ENCODE results near the gene NUP85. TPM values are rescaled to one million over a fixed set of nuclear protein-coding genes. Genes with fewer than 3 reads are reported as not detected.

NUP85 gene
- total and polyA plus RNA-seq, 4 experiments from 2014 or later: 33.4 to 164 (median 93.1) TPM

DNA sequence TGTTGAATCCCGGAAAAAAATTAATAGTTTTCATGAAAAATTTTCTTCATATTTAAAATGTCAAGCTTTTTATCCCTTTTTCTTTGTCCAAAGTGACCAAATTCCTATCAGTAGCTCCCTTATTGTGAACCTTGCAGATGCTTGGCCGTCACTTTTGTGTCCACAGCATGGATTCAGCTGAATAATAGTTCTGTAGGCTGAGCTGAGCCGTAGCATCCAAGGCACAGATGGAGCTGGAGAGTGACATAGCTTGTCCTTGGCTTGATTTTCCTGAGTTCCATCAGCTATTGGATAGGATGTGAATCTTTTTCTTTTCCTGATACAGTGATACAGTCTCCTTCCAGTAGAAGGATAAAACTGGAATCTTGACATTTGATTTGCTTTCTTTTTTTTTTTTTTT lies 3.6 kb downstream of the NUP85 start:
- H3K4me3 ChIP-seq (ENCODE audit: low read length in 2 of 2): no peak overlapping the region
- ChIA-PET POLR2A (ENCODE audit: partially characterized antibody) (interaction anchor here (0.7 to 1.3 kb wide), 3 partner anchors 28 to 94 kb away, joined by 3 to 4 read pairs (median 3); partner anchors contain the start of genes GGA3 and MRPS7), CTCF (ENCODE audit: partially characterized antibody) (interaction anchor here (0.6 to 15.0 kb wide), 4 partner anchors 29 to 248 kb away, joined by 3 to 309 read pairs (median 4); partner anchors contain the start of gene ARMC7)
- Mint-ChIP-seq H3K27me3 (no peaks in the 10 kb centered on the region), H3K27ac (peak overlapping the region in 1 of 7 donors; percentile 27), H3K4me3 (peak overlapping the region in 2 of 8 donors; percentile 31 to 36), H3K9me3 (no peaks in the 10 kb centered on the region), H3K36me3 (peaks cover 17 to 37% of the 10 kb centered on the region in 2 donors), H3K4me1 (peaks cover 13 to 44% (median 20%) of the 10 kb centered on the region in 4 donors)
- DNase-seq: no peak
- no peak overlapping the region for H3K27ac ChIP-seq (ENCODE audit: low read depth, low read length)
- H3K27me3 ChIP-seq (ENCODE audit: insufficient read depth, low read length): no peaks in the 10 kb centered on the region
- H3K4me1 ChIP-seq (ENCODE audit: insufficient read depth, low read length): peaks cover 25% of the 10 kb centered on the region
- intact Hi-C loops (cut with micrococcal nuclease): no loop called here
- peaks cover 30% of the 10 kb centered on the region for H3K36me3 ChIP-seq (ENCODE audit: insufficient read depth, low read length)
- no peaks in the 10 kb centered on the region for H3K9me3 ChIP-seq (ENCODE audit: control insufficient read depth in 1 of 2, low read length in 2 of 2)

DNA sequence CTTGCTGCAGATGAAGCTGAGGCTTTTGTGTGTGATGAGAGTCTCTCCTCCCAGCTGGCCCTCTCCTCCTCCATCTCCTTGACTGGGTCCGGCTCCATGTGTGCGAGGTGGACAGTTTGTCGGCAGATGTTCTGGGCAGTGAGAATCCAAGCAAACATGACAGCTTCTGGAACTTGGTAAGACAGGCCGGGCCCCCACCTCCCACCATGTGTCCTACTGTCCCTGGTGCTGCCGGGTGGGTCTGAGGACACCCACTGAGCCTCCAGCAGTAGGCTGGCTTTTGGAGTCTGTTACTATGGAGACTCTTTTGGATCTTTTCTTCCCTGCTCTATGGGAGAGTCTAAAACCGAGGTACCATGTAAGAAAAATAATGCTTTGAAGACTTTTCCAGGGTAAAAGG lies 12.7 kb downstream of the NUP85 start:
- POLR2A ChIA-PET (ENCODE audit: partially characterized antibody): no interaction called here
- Mint-ChIP-seq H3K27ac (peak overlapping the region in 1 of 7 donors; percentile 15), H3K36me3 (peaks cover 40 to 58% of the 10 kb centered on the region in 2 donors), H3K27me3 (no peaks in the 10 kb centered on the region), H3K4me3 (no peak overlapping the region), H3K9me3 (peaks cover 0 to 3% (median 0%) of the 10 kb centered on the region in 8 donors), H3K4me1 (peaks cover 0 to 3% (median 0%) of the 10 kb centered on the region in 4 donors)
- CTCF ChIA-PET (ENCODE audit: partially characterized antibody): interaction anchor here (1.1 to 1.9 kb wide), 3 partner anchors 15 to 104 kb away, joined by 3 to 5 read pairs (median 4); no protein-coding TSS in a partner anchor
- no peak for DNase-seq
- Histone ChIP-seq H3K27ac (ENCODE audit: low read depth, low read length) (no peak overlapping the region), H3K36me3 (ENCODE audit: insufficient read depth, low read length) (peaks cover 57% of the 10 kb centered on the region), H3K27me3 (ENCODE audit: insufficient read depth, low read length) (no peaks in the 10 kb centered on the region), H3K9me3 (ENCODE audit: control insufficient read depth in 1 of 2, low read length in 2 of 2) (no peaks in the 10 kb centered on the region), H3K4me1 (ENCODE audit: insufficient read depth, low read length) (no peaks in the 10 kb centered on the region), H3K4me3 (ENCODE audit: low read length in 2 of 2) (no peak overlapping the region)
- intact Hi-C loops (cut with micrococcal nuclease): no loop called here

DNA sequence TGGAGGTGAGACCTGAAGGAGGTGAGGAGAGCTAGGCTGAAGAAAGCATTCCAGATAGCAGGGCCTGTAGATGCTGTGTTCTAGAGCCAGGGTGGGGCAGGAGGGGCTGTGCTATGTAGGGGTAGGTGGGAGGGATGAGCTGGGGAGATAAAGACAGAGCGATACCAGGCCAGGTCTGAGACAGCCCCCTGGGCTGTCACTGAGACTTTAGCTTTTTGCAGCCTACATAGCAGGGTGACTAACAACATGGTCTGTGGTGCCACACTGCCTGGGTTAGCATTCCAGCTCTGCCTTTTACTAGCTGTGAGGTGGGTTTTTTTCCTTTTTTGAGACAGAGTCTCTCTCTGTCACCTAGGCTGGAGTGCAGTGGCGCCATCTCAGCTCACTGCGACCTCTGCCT lies 14.3 kb downstream of the NUP85 start:
- no peaks in the 10 kb centered on the region for H3K4me1 ChIP-seq (ENCODE audit: insufficient read depth, low read length)
- DNase-seq: no peak
- no peaks in the 10 kb centered on the region for H3K27me3 Mint-ChIP-seq
- CTCF ChIA-PET (ENCODE audit: partially characterized antibody): interaction anchor here (0.8 to 1.2 kb wide), 3 partner anchors 9 to 262 kb away, joined by 3 read pairs; no protein-coding TSS in a partner anchor
- intact Hi-C loops (cut with micrococcal nuclease): no loop called here
- H3K27ac Mint-ChIP-seq: peak overlapping the region in 3 of 7 donors; percentile 52 to 75 (median 52)
- H3K36me3 Mint-ChIP-seq: peaks cover 34 to 59% of the 10 kb centered on the region in 2 donors
- H3K9me3 Mint-ChIP-seq: peaks cover 0 to 3% (median 0%) of the 10 kb centered on the region in 8 donors
- H3K4me3 ChIP-seq (ENCODE audit: low read length in 2 of 2): no peak overlapping the region
- no peaks in the 10 kb centered on the region for H3K27me3 ChIP-seq (ENCODE audit: insufficient read depth, low read length)
- POLR2A ChIA-PET (ENCODE audit: partially characterized antibody): no interaction called here
- H3K4me1 Mint-ChIP-seq: peaks cover 0 to 3% (median 0%) of the 10 kb centered on the region in 4 donors
- H3K36me3 ChIP-seq (ENCODE audit: insufficient read depth, low read length): peaks cover 51% of the 10 kb centered on the region
- no peak overlapping the region for H3K27ac ChIP-seq (ENCODE audit: low read depth, low read length)
- no peak overlapping the region for H3K4me3 Mint-ChIP-seq
- no peaks in the 10 kb centered on the region for H3K9me3 ChIP-seq (ENCODE audit: control insufficient read depth in 1 of 2, low read length in 2 of 2)

DNA sequence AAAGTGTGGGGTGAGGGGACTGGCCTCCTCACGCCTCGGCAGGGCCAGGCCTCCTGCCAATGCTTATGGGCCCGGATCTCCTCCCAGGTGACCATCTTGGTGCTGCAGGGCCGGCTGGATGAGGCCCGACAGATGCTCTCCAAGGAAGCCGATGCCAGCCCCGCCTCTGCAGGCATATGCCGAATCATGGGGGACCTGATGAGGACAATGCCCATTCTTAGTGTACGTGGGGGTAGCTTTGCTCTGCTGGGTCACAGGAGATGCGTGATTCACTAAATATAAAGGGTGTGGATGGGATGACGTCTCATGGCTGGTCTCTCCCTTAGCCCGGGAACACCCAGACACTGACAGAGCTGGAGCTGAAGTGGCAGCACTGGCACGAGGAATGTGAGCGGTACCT lies 19.5 kb downstream of the NUP85 start:
- H3K4me1 Mint-ChIP-seq: no peaks in the 10 kb centered on the region
- Histone ChIP-seq H3K4me1 (ENCODE audit: insufficient read depth, low read length) (no peaks in the 10 kb centered on the region), H3K27me3 (ENCODE audit: insufficient read depth, low read length) (no peaks in the 10 kb centered on the region), H3K9me3 (ENCODE audit: control insufficient read depth in 1 of 2, low read length in 2 of 2) (no peaks in the 10 kb centered on the region), H3K27ac (ENCODE audit: low read depth, low read length) (no peak overlapping the region), H3K4me3 (ENCODE audit: low read length in 2 of 2) (no peak overlapping the region), H3K36me3 (ENCODE audit: insufficient read depth, low read length) (peaks cover 38% of the 10 kb centered on the region)
- ChIA-PET POLR2A (ENCODE audit: partially characterized antibody) (no interaction called here), CTCF (ENCODE audit: partially characterized antibody) (interaction anchor here (0.8 to 1.1 kb wide), 3 partner anchors 9 to 23 kb away, joined by 3 read pairs; no protein-coding TSS in a partner anchor)
- H3K9me3 Mint-ChIP-seq: peaks cover 0 to 2% (median 0%) of the 10 kb centered on the region in 8 donors
- H3K27me3 Mint-ChIP-seq: no peaks in the 10 kb centered on the region
- no peak for DNase-seq
- H3K36me3 Mint-ChIP-seq: peaks cover 15 to 48% of the 10 kb centered on the region in 2 donors
- H3K27ac Mint-ChIP-seq: peak overlapping the region in 3 of 7 donors; percentile 2 to 82 (median 24)
- intact Hi-C loops (cut with micrococcal nuclease): no loop called here
- H3K4me3 Mint-ChIP-seq: no peak overlapping the region

DNA sequence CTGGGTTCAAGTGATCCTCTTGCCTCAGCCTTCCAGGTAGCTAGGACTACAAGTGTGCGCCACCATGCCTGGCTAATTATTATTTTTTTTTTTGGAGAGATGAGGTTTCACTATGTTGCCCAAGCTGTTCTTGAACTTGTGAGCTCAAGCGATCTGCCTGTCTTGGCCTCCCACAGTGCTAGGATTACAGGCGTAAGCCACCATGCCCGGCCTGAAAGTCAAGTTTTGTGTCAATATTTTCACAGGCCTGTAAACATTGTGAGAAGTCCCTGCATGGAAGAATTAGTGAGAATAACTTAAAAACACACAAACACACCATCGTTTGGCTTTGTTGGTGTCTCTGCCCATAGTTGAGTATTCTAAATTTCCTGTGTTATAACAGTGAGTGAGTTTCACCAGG lies 22.2 kb downstream of the NUP85 start:
- Histone ChIP-seq H3K4me1 (ENCODE audit: insufficient read depth, low read length) (no peaks in the 10 kb centered on the region), H3K27ac (ENCODE audit: low read depth, low read length) (no peak overlapping the region), H3K4me3 (ENCODE audit: low read length in 2 of 2) (no peak overlapping the region), H3K36me3 (ENCODE audit: insufficient read depth, low read length) (peaks cover 51% of the 10 kb centered on the region), H3K27me3 (ENCODE audit: insufficient read depth, low read length) (no peaks in the 10 kb centered on the region), H3K9me3 (ENCODE audit: control insufficient read depth in 1 of 2, low read length in 2 of 2) (no peaks in the 10 kb centered on the region)
- Mint-ChIP-seq H3K4me1 (peaks cover 0 to 1% (median 0%) of the 10 kb centered on the region in 4 donors), H3K27ac (peak overlapping the region in 1 of 7 donors; percentile 32), H3K27me3 (no peaks in the 10 kb centered on the region), H3K4me3 (no peak overlapping the region), H3K36me3 (peaks cover 18 to 62% of the 10 kb centered on the region in 2 donors), H3K9me3 (no peaks in the 10 kb centered on the region)
- ChIA-PET POLR2A (ENCODE audit: partially characterized antibody) (no interaction called here), CTCF (ENCODE audit: partially characterized antibody) (interaction anchor here (3.4 kb wide), 1 partner anchor 11 kb away, joined by 21 read pairs; no protein-coding TSS in a partner anchor)
- DNase-seq: no peak
- intact Hi-C loops (cut with micrococcal nuclease): no loop called here

DNA sequence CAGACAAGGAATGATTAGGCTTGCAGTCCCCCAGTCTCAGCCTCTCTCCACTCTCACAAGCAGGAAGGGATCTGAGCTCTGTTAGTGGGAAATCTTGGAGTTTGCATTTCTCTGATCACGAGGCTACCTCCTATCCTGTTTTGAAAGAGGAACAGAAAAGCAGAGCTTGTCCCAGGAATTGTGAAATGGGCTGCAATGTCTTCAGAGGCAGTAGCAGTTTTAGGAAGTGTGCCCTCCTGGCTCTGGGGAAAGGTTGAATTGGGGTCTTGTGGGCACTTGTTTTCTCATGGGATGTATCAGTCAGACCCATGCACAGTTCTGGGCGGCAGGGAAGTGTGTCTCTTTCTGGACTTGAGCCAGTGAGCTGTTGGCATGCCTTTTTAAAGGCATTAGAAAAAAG lies 22.8 kb downstream of the NUP85 start:
- POLR2A ChIA-PET (ENCODE audit: partially characterized antibody): no interaction called here

DNA sequence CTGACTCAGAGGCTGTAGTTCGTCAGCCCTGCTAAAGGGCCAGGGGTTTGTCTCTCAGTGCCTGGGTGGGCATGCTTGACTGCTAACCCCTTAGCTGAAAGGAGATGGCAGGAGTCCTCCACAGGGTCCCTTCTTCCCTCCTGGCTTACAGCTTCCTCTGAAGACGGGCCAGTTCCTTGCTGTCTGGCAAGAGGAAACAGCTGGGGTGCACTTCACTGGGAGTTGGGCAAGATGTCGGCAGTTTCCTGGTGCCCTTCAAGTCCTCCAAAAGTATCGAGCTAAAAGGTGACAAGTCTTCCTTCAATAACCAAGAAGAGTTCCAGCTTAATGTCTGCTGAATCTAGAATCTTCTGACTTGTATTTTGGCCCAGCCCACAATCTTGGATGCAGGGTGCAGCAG lies 23.4 kb downstream of the NUP85 start:
- H3K4me3 Mint-ChIP-seq: no peak overlapping the region
- Histone ChIP-seq H3K9me3 (ENCODE audit: control insufficient read depth in 1 of 2, low read length in 2 of 2) (no peaks in the 10 kb centered on the region), H3K36me3 (ENCODE audit: insufficient read depth, low read length) (peaks cover 51% of the 10 kb centered on the region), H3K4me1 (ENCODE audit: insufficient read depth, low read length) (no peaks in the 10 kb centered on the region), H3K4me3 (ENCODE audit: low read length in 2 of 2) (no peak overlapping the region), H3K27ac (ENCODE audit: low read depth, low read length) (no peak overlapping the region), H3K27me3 (ENCODE audit: insufficient read depth, low read length) (no peaks in the 10 kb centered on the region)
- H3K9me3 Mint-ChIP-seq: no peaks in the 10 kb centered on the region
- H3K4me1 Mint-ChIP-seq: peaks cover 0 to 1% (median 0%) of the 10 kb centered on the region in 4 donors
- intact Hi-C loops (cut with micrococcal nuclease): no loop called here
- DNase-seq: no peak
- no peaks in the 10 kb centered on the region for H3K27me3 Mint-ChIP-seq
- CTCF ChIA-PET (ENCODE audit: partially characterized antibody): interaction anchor here (0.8 to 3.4 kb wide), 4 partner anchors 9 to 115 kb away, joined by 3 to 21 read pairs (median 4); no protein-coding TSS in a partner anchor
- no peak overlapping the region for H3K27ac Mint-ChIP-seq
- H3K36me3 Mint-ChIP-seq: peaks cover 22 to 62% of the 10 kb centered on the region in 2 donors
- POLR2A ChIA-PET (ENCODE audit: partially characterized antibody): interaction anchor here (0.9 kb wide), 1 partner anchor 33 kb away, joined by 3 read pairs; the partner anchor contains the start of genes GGA3 and MRPS7

More for the DNA sequence above, 22.8 kb downstream of the NUP85 start:
- H3K9me3 Mint-ChIP-seq: no peaks in the 10 kb centered on the region
- peaks cover 51% of the 10 kb centered on the region for H3K36me3 ChIP-seq (ENCODE audit: insufficient read depth, low read length)
- intact Hi-C loops (cut with micrococcal nuclease): no loop called here
- no peaks in the 10 kb centered on the region for H3K27me3 Mint-ChIP-seq
- H3K4me3 Mint-ChIP-seq: no peak overlapping the region
- no peak overlapping the region for H3K27ac ChIP-seq (ENCODE audit: low read depth, low read length)
- H3K36me3 Mint-ChIP-seq: peaks cover 22 to 64% of the 10 kb centered on the region in 2 donors
- no peaks in the 10 kb centered on the region for H3K27me3 ChIP-seq (ENCODE audit: insufficient read depth, low read length)
- DNase-seq: no peak
- peak overlapping the region in 3 of 7 donors; percentile 10 to 62 (median 37) for H3K27ac Mint-ChIP-seq
- no peaks in the 10 kb centered on the region for H3K9me3 ChIP-seq (ENCODE audit: control insufficient read depth in 1 of 2, low read length in 2 of 2)
- H3K4me1 ChIP-seq (ENCODE audit: insufficient read depth, low read length): no peaks in the 10 kb centered on the region
- H3K4me1 Mint-ChIP-seq: peaks cover 0 to 1% (median 0%) of the 10 kb centered on the region in 4 donors
- CTCF ChIA-PET (ENCODE audit: partially characterized antibody): interaction anchor here (0.8 to 3.4 kb wide), 4 partner anchors 8 to 115 kb away, joined by 3 to 21 read pairs (median 4); no protein-coding TSS in a partner anchor
- H3K4me3 ChIP-seq (ENCODE audit: low read length in 2 of 2): no peak overlapping the region

Measured in CD4-positive, alpha-beta memory T cell (primary cell).